HG03097 (cell line): Measurements from ENCODE around the gene ZNF486.
"Not testable (repeated sequence)": the region's sequence is repeated elsewhere in the genome, so short reads cannot be mapped to it uniquely, and the experiment has no call there.

ENCODE experiments used
- ATAC-seq: cut with Tn5 transposase; IDR thresholded peaks from one replicate; pipeline ENCODE4 v1.9.1; 2021; ENCODE audit not compliant: unreplicated experiment, low FRiP score

The ZNF486 gene

GRCh38 chr19:20167020-20167644 is at the start of gene ZNF486:
Gene ZNF486, plus strand, starts transcription at chr19:20167214. Its CDS starts 117 bp downstream, at chr19:20167331.
- ATAC-seq, result peak; percentile 91

DNA sequence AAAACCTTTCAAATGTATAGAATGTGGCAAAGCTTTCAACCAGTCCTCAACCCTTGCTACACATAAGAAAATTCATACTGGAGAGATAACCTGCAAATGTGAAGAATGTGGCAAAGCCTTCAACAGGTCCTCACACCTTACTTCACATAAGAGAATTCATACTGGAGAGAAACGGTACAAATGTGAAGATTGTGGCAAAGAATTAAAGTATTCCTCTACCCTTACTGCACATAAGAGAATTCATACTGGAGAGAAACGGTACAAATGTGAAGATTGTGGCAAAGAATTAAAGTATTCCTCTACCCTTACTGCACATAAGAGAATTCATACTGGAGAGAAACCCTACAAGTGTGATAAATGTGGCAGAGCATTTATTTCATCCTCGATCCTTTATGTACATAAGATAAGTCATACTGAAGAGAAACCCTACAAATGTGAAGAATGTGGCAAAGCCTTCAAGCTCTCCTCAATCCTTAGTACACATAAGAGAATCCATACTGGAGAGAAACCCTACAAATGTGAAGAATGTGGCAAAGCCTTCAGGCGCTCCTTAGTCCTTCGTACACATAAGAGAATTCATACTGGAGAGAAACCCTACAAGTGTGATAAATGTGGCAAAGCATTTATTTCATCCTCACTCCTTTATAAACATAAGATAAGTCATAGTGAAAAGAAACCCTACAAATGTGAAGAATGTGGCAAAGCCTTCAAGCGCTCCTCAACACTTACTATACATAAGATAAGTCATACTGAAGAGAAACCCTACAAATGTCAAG is 48.8 kb upstream of the ZNF486 start:
- not testable (repeated sequence) for ATAC-seq

DNA sequence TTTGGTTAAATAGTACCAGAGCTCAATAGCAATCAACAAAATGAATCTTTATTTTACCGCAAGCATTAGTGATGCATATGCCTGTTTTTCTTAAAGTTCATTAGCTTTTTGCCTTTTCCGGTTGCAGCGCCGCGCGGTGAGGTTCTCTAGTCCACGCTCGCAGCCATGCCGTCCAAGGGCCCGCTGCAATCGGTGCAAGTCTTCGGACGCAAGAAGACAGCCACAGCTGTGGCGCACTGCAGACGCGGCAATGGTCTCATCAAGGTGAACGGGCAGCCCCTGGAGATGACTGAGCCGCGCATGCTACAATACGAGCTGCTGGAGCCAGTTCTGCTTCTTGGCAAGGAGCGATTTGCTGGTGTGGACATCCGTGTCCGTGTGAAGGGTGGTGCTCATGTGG is 42.1 kb upstream of the ZNF486 start:
- ATAC-seq, result no peak

DNA sequence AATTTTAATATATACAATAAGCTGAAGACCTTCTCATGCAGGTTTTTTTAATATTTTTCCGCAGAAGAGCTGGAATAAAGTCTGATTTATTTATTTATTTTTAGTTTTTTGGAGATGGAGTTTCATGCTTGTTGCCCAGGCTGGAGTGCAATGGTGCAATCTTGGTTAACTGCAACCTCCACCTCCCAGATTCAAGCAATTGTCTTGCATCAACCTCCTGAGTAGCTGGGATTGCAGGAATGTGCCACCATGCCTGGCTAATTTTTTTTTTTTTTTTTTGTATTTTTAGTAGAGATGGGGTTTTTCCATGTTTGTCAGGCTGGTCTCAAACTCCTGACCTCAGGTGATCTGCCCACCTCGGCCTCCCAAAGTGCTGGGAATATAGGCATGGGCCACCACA is 34.1 kb upstream of the ZNF486 start:
- ATAC-seq, result not testable (repeated sequence)

DNA sequence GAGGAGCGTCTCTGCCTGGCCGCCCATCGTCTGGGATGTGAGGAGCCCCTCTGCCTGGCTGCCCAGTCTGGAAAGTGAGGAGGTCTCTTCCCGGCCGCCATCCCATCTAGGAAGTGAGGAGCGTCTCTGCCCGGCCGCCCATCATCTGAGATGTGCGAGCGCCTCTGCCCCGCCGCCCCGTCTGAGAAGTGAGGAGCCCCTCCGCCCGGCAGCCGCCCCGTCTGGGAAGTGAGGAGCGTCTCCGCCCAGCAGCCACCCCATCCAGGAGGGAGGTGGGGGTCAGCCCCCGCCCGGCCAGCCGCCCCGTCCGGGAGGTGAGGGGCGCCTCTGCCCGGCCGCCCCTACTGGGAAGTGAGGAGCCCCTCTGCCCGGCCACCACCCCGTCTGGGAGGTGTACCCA is 29.3 kb upstream of the ZNF486 start:
- ATAC-seq, result not testable (repeated sequence)

DNA sequence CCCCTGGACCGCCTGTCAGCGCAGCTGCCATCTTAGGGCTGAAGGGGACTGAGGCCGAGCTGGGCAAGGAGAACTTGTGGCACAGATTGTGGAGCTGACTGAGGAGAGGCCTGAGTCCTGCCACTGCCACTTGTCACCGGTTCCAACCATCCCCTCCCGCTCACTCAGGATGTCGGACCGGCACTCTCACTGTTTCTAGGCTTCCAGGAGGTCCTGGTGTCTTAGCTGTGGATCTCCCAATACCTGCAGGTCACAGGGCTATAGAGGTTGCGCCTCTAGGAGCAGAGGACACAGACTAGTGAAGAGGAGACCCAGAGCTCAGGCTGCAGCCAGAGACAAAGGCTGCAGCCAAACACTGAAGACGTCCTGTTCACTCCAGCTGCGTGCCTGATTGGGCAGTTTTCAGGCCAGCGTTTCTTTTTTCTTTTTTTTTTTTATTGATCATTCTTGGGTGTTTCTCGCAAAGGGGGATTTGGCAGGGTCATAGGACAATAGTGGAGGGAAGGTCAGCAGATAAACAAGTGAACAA is 15.3 kb upstream of the ZNF486 start:
- no peak for ATAC-seq

DNA sequence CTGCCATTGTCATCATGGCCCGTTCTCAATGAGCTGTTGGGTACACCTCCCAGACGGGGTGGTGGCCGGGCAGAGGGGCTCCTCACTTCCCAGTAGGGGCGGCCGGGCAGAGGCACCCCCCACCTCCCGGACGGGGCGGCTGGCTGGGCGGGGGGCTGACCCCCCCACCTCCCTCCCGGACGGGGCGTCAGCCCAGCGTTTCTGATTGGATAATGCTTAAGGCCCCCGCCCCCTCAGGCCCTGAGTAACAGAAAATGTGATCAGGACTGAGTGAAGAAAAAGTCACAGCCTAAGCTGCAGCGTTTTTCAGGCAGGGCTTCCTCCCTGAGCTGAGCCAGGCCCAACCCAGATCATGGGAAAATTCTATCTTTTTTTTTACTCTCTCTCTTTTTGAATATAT is 14.5 kb upstream of the ZNF486 start:
- ATAC-seq, result not testable (repeated sequence)

GRCh38 chr19:20153281-20153680 is 13.7 kb upstream of the ZNF486 start:
- no peak for ATAC-seq

GRCh38 chr19:20154636-20155035 is 12.4 kb upstream of the ZNF486 start:
- ATAC-seq, result no peak

DNA sequence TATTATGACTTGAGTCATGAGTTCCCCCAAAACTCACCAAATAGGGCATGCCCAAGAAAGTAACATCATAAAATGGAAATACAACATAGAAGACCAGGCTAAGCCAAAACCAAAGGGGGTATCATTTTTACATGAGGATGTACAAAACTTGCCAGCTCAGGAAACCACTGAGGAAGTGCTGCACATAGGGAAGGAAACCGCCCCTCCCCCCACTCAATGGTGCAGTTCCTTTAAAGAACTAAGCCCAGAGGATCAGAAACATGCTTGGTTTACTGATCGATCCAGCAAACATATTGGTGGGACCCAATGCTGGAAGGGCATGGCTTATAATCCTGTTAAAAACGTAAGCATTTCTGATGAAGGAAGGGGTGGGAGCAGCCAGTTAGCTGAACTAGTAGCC is 4.2 kb upstream of the ZNF486 start:
- ATAC-seq, result no peak

- no peak for ATAC-seq
These were observed 2.6 kb upstream of the ZNF486 start for GRCh38 chr19:20164456-20164855.

DNA sequence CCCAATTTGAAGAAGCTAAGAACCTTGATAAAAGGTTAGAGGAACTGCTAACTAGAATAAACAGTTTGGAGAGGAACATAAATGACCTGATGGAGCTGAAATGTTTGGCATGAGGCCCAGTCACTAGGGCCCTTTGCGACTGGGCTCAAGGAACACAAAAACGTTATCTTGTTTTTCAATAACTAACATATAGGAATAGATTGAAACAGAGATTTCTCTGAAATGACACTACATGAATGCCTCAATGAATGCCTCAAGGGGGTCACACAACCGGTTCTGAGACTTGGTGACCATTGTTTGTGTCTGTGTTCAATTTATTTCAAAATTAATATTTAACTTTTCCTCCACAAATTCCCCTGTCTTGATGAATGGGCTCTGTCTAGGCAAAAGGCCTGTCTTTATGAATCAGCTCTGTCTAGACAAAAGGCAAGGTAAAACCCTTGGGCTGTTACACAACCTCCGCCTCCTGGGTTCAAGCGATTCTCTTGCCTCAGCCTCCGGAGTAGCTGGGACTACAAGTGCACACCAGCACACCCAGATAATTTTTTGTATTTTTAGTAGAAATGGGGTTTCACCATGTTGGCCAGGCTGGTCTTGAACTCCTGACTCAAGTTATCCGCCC is 932 bp upstream of the ZNF486 start:
- no peak for ATAC-seq

DNA sequence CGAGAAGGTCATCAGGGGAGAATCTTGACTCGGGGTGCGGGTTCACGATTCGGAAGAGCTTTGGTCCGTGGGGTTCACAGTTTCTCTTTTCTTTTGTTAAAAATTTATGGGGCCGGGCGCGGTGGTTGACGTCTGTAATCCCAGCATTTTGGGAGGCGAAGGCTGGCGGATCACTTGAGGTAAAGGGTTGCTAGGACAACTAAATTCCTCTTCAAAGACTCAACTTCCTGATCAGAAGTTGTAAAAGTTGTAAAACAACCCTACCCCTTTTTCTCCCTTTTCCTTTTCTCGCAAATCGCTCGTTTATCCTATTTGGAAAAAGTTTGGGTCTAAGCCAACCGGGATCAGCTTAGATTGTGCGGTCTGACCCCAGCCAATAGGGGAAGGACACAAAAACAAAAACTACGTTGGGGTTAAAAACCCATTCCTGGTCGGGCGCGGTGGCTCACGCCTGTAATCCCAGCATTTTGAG is 673 bp downstream of the ZNF486 start:
- no peak for ATAC-seq

- no peak for ATAC-seq
These were observed 4.3 kb downstream of the ZNF486 start for GRCh38 chr19:20171285-20171684.

- ATAC-seq, result not testable (repeated sequence)
These were observed 8.8 kb downstream of the ZNF486 start for GRCh38 chr19:20175848-20176247.

- ATAC-seq, result not testable (repeated sequence)
These were observed 12.9 kb downstream of the ZNF486 start for GRCh38 chr19:20179956-20180355.

GRCh38 chr19:20182222-20182785 is 15.3 kb downstream of the ZNF486 start:
- ATAC-seq, result no peak

- ATAC-seq, result no peak
These were observed 19.2 kb downstream of the ZNF486 start for GRCh38 chr19:20186174-20186573.

DNA sequence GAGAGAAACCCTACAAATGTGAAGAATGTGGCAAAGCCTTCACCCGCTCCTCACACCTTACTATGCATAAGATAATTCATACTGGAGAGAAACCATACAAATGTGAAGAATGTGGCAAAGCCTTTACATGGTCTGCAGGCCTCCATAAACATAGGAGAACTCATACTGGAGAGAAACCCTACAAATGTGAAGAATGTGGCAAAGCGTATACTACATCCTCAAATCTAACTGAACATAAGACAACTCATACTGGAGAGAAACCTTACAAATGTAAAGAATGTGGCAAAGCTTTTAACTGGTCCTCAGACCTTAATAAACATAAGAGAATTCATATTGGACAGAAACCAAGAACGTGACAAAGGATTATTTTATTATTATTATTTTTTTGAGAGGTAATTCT is 30.7 kb downstream of the ZNF486 start:
- ATAC-seq, result no peak

DNA sequence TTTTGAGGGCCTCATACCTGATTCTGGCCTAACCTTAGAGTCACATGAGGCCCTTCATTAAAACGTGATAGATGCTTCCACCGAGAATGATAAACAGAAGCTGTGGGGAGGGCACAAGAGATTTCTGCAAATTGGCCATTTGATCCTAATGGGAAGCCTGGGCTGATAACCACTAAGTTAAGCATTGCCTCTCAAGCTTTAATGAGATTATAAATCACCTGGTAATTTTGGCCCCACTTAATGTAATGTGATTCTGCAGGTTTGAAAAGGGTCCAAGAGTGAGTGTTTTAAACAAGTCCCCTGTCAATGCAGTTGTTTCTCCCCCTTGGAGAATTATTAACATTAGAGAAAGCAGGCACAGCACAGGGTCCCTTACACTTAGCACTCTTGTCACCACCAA is 42.0 kb downstream of the ZNF486 start:
- ATAC-seq, result no peak

DNA sequence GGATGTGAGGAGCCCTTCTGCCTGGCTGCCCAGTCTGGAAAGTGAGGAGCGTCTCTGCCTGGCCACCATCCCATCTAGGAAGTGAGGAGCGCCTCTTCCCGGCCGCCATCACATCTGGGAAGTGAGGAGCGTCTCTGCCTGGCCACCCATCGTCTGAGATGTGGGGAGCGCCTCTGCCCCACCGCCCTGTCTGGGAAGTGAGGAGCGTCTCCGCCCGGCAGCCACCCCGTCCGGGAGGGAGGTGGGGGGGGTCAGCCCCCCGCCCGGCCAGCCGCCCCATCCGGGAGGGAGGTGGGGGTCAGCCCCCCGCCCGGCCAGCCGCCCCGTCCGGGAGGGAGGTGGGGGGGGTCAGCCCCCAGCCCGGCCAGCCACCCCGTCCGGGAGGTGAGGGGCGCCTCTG is 47.4 kb downstream of the ZNF486 start:
- not testable (repeated sequence) for ATAC-seq
